IPS-NIHi11 (cell line): ENCODE data around the gene DTX2.
A peak's percentile ranks its signal among the peaks of the same experiment; 100 is the strongest.
"Not testable (repeated sequence)": the region's sequence is repeated elsewhere in the genome, so short reads cannot be mapped to it uniquely, and the experiment has no call there.

Experiments
- DNase-seq: peaks from one replicate; pipeline ENCODE4 v3.0.0; 2012; ENCODE audit warnings: mixed read lengths, low spot score

Gene DTX2

DNA sequence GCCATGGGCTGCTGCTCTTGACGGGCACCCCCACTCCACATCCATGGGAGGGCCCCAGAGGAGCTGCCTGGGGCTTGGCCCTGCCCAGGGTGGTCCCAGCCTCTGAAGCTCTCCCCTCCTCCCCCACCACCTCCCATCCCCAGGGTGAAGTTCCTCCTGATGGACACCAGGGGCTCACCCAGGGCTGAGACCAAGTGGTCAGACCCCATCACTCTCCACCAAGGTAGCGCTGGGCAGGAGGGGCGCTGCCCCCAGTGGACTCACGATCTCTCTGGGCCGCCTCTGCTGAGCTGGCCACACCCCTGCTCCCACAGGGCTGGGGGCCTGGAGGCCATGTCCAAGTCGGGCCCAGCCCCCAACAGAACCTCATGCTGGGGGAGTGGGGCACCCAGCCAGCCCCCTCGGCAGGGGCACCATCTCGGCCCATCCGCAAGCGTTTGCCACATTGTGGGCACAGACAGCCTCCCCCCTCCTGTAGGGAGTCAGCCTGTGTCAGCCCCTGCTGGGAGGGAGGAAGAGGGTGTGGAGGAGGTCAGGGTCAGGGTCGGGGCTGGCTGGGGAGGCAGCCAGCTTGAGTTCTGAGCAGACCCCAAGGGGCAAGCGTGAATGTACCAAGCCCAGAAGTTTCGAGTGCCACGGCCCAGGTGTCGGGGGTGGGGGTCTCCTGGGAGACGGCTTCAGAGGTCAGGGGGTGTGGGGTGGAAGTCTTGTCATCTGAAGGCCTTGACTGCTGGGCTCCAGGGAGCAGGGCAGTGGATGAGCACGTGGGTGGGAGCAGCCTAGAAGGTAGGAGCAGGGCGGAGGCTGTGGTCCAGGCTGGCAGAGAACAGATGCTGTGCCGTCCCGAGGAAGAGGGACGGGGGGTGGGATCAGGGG is 51.7 kb downstream of the DTX2 start:
- peak; percentile 68 for DNase-seq

DNA sequence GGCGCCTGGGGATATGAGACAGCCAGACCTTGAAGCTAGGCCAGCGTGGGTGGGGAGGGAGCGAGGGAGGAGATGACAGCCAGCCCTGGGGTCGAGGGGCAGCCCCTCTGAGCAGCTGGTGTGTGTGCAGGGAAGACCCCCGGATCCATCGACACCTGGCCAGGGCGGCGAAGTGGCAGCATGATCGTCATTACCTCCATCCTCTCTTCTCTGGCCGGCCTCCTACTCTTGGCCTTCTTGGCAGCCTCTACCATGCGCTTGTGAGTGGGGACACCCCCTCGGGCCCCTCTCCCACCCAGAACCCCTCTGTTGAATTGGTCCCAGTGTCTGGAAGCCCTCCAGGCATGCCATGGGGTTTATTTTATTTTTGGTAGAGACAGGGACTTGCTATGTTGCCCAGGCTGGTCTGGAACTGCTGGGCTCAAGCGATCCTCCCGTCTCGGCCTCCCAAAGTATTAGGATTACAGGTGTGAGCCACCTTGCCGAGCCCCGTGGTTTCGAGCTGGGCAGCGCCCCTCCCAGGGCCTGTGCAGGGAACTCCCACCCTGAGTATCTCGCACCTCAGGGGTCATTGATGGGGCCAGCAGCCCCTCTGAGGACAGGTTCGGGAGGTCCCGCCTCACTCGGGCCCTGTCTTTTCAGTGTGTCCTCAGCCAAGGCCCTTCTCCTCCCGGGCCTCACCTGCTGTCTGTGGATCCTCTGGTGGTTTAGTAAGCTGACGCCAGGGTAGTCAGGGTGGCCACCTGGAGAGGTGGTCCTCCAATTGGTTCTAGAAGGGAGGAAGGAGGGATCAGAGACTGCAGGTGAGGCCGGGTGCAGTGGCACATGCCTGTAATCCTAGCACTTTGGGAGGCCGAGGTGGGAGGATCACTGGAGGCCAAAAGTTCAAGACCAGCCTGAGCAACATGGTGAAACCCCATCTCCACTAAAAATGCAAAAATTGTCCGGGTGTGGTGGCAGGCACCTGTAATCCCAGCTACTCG is 52.6 kb downstream of the DTX2 start:
- no peak for DNase-seq

DNA sequence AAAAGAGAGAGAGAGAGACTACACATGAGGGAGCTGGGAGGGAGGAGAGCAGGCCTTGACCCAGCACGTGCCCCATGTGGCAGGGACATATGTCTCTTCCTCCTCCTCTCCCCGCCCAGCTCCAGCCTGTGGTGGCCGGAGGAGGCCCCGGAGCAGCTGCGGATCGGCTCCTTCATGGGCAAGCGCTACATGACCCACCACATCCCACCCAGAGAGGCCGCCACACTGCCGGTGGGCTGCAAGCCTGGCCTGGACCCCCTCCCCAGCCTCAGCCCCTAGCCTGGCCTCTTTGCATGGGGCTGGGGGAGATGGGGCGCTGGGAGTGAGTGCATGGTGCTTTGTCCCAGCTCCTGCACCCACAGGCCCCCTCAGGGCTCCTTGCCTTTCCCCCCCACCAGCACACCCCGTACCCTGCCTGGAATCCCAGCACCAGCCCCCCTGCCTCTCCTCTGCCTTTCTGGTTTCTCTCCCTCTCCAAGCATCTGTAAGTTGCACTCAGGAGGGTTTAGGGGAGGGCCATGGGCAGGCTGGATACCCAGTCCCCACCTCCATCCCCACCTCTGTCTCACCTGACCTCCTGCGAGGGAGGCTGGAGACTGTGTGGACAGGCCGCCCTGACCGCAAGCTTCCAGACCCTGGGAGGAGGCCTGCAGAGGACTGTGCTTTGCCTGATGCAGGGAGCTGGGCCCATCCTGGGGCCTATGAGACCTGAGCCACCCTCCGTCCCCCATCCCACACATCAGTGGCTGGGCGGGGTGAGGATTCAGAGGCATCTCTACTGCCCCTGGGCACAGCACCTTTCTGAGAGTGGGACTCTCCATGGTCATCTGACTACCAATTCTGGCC is 53.6 kb downstream of the DTX2 start:
- DNase-seq: peak; percentile 9

- DNase-seq: peak; percentile 0
These were observed 54.5 kb downstream of the DTX2 start for GRCh38 chr7:76515999-76516443.

DNA sequence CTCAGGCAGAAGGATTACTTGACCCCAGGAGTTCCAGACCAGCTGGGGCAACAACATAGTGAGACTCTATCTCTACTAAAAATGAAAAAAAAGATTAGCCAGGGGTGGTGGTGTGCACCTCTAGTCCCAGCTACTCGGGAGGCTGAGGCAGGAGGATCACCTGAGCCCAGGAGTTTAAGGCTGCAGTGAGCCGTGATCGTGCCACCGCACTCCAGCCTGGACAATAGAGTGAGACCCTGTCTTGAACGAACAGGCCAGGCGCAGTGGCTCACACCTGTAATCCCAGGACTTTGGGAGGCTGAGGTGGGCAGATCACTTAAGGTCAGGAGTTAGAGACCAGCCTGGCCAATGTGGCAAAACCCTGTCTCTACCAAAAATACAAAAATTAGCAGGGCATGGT is 55.4 kb downstream of the DTX2 start:
- DNase-seq: not testable (repeated sequence)

DNA sequence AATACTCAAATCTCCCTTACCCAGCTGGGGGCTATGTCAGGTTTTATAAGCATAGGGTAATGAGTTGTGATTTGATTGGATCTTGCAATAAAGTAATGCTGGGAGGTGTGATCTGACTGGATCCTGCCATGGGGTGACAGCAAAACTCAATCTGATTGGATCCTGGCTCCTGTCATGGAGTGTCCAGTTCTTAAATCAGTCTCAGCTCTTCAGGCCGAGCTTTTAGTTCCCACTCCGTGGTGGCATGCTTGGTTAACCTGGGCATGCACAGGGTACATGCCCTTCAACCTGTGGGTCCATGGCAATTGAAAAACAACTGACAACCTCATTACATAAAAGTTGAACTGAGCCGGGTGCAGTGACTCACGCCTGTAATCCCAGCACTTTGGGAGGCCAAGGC is 64.7 kb downstream of the DTX2 start:
- not testable (repeated sequence) for DNase-seq

DNA sequence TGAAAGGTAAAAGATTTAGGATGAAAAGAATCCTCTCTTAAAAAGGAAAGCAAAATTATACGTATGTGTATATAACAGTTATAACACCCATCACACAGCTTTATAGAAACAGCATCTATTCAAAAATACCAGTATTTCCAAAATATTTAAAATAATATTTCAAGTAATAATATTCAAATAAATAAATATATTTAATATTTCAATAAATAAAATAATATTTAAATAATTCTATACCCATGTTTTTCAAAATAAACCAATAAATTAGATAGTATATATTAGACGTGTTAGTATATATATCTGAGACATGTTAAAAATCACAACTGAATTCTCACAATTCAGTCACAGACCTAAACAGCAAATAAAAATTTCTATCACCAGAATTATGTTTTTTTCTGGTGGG is 70.1 kb downstream of the DTX2 start:
- not testable (repeated sequence) for DNase-seq

DNA sequence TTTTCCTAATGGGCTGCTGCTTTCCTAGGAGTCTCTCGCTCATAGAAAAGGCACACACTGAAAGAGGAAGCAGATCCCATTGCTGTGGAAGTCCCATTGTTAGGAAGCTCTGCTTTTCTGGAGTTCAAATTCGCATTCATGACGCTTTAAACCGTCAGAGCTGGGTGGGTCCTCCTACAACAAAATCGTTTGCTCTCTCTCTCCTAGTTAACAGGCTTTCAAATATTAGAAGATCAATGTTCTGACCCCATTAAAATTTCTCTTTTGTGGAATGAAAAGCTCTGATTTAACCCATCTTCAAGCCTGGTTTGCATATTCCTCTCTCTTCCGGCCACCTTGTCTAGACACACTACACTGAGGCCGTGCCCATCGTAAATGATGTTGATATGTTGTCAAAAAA is 81.7 kb downstream of the DTX2 start, which contains the start of gene SPDYE16:
SPDYE16 (minus strand) TSS at position 101 of the 400 bp plus-strand sequence. CDS start 1,838 bp downstream, outside the sequence.
- DNase-seq: not testable (repeated sequence)

DNA sequence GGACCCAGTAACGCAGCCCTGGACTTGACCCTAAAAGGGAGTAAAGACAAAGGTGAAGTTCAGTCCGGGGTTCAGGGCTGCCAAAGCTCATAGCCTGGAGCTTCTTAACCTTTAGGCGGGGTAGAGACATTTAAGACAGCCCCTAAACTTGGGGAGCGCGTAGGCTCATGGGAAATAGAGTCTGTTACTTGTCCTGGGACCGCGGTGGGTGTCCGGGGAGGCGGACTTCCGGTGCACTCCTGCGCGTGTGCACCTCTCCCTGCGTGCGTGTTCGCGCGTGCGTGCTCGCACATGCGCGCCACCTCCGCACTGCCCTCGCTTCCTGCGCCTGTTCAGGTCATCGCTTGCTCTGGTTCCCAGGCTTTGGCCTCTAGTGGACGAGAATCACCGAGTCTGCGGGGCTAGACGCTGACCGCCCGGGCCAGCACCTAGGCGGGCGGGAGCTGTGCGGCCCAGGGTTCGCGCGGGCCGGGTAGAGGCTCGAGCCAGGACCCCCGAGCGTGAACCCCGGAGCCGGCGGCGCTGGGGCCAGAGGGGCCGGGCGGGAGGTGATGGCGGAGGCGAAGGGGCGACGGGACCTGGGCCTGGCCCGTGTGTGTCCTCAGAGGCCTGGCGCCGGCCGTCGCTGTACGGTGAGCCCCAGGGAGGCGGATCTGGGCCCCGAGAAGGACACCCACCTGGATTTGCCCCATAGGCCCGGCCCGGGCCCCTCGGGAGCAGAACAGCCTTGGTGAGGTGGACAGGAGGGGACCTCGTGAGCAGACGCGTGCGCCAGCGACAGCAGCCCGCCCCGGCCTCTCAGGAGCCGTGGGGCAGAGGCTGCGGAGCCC is 87.7 kb downstream of the DTX2 start:
- DNase-seq: peak; percentile 78

DNA sequence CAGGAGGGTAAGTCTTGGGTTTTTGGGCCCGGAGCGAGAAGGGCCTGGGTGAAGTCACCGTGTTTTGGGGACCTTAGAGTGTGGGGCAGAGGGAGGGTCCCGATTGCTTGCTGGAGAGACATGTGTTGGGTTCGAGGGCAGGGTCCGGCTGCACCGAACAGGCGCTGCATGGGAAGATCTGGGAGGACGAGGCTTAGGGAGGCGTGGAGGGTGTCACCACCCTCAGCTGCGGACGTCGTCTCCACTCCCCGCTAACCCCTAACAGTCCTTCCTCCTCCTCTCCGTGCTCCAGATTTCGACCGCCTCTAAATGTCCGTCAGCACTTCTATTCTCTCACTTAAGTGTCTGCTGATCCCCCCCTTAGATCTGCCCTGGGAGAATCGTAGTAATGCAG is 88.3 kb downstream of the DTX2 start:
- DNase-seq: not testable (repeated sequence)

- not testable (repeated sequence) for DNase-seq
These were observed 90.5 kb downstream of the DTX2 start for GRCh38 chr7:76551992-76552391.
